OCI-M1 (cell line): Measurements from ENCODE around the gene CEACAM1.
"Not testable (repeated sequence)": the region's sequence is repeated elsewhere in the genome, so short reads cannot be mapped to it uniquely, and the experiment has no call there.

Experiments
- DNase-seq: peaks from one replicate; lab custom pipeline; 2025; lab: John Stamatoyannopoulos, UW

Gene CEACAM1

DNA sequence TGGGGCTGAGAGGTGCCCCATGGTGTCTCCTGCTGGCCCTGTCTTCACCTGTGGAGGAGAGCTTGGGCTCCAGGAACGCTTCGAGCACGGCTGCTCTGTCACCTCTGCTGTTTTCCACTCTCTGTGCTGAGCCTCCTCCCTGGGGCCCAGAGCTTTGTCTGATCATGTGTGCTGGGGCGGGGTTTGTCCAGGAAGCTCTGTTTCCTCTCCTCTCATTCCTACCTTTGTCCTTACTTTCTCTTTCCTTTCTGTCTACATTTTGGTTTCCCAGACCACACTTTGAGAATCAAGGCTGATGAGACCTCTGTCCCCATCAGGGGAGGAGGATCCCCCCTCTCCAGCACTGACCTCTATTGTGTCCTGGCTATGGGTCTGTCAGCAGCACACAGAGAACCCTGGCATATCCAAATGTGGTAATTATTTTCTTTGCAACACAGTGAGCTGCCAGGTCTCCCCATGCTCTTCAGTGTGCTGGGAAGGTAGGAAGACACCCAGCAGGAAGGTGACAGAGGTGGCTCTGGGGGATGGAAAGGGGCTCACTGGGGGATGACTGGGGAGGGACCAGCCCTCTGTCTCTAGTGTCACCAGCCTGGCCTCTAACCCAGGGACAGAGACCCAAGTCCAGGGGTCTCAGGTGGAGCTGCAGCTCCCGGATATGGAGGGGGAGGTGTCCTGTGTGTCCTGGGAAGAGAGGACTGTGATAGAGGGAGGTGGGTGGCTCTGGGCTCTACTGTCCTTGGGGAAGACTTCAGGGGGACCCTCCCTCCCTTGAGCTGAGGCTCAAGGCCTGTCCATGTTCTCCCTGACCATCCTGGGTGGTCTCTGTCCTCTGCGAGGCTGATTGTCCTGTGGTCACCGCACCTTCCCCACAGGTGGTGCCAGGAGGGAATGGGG is at the start of gene CEACAM1:
CEACAM1 (minus strand) TSS at position 128 of the 894 bp plus-strand sequence; CDS start at position 21, 107 bp downstream.
- DNase-seq, result peak; percentile 20

DNA sequence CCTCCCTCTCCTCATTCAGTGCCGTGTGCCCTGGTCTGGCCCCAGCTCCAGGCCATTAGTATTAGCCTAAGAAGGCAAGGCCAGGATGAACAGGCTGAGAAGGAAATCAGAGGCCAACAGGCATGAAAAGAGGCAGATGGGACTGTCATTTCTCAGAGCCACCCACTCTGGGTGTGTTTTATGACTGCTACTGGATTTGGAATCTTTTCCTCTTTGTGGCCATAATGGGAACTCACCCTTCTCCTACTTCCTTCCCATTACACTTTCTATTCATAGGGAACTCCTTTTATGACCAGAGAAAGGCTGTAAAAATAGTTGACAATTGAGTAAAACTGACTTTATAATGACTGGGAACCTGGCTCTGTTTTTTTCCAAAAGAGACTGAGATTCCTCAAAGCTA is 48.7 kb upstream of the CEACAM1 start:
- no peak for DNase-seq

DNA sequence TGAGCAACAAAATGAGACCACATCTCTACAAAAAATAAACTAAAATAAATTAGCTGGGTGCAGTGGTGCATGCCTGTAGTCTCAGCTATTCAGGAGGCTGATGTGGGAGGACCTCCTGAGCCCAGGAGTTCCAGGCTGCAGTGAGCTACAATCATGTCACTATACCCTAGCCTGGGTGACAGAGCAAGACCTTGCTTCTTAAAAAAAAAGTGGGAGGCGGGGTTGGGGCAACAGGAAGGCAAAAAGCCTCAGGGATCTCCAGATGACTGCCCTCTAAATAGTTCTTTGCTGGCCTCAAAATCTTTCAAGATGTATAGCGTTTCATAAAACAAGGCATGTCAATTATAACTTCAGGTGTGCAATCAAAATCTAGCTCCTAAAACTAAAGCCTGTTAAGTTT is 48.0 kb upstream of the CEACAM1 start:
- no peak for DNase-seq

DNA sequence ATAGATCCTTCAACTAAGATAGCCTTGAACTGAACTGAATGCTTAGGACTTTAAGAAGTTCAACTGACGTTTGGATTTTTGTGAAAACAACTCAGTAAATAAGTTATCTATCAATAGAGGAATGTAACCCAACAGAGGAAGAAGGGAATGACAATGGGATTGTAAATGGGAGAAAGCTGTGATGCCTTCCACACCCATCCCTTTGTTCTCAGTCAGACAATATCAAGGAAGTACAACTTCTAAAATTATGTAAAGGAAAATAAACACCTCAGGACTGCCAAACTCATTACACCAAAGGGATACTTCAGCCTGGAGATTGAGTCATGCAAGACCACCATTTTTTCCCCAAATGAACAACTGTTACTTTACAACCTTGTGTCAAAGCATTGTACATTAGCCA is 45.4 kb upstream of the CEACAM1 start:
- no peak for DNase-seq

DNA sequence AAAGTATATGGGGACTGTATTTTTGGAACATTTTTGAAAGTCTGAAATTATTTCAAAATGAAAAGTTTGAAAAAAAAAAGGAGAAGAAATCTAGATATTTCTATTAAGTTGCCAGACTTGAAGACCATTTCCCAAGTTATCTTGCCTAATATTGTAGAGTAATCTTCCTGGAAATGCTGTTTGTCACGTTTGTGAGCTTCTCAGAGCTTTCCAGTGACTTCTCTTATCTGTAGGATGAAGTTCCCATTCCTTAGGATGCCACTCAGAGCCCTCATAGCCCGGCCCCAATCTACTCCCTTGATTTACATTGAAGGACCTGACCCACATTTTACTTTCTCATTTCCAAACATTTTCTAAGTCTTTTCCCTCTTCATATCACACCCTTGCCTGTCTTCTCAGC is 42.8 kb upstream of the CEACAM1 start:
- DNase-seq, result no peak

DNA sequence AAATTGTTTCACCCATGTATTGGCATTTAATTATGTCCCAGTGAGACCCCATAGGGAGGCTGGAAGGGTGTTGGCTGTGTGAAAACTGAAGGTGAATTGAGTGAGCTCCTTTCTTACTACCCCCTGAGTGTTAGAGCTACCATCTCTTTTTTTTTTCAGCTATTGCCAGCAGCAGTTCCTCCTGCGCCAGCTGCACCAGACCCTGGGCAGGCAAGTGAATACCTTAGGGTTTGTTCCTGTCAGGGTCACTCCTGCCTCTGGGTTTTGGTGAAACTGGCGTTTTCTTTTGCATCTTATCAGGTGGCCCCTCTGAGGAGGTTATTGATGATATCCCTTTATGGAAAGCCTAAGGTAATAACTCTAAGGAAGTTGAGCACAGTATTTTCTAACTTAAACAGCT is 40.9 kb upstream of the CEACAM1 start:
- no peak for DNase-seq

DNA sequence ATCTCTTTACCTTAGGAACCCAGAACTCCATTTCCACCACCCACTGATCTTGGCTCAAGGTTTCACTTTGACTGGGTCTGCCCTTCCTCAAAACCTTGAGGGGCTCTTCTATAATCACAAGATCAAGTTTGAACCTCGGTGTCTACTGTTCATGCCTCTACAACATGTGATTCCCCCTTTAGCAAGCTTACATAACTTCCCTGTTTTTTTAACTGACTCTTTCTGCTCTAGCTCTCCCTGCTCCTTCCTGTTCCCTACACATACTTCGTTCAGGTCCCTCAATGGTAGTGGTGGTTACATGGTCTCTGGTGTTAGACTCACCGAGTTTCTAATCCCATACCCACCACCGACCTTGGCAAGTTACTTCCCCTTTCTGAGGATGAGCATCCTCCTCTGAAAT is 39.7 kb upstream of the CEACAM1 start:
- DNase-seq, result peak; percentile 13

DNA sequence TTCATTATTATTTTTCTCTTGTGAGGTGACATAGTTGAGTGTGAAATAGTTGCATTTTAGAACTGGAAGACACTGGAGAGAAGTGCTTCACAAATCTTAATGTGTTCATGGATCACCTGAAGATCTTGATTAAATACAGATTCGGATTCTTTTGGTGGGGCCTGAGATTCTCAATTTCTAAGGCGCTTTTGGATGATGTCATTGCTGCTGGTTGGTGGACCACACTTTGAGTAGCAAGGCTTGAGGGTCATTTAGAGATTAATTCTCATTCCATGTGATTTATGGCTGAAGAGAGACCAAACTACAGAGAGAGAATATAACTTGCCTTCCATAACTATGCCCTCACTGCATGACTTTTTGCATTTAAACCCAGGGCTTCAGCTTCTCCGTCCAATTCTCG is 39.3 kb upstream of the CEACAM1 start:
- DNase-seq, result no peak

DNA sequence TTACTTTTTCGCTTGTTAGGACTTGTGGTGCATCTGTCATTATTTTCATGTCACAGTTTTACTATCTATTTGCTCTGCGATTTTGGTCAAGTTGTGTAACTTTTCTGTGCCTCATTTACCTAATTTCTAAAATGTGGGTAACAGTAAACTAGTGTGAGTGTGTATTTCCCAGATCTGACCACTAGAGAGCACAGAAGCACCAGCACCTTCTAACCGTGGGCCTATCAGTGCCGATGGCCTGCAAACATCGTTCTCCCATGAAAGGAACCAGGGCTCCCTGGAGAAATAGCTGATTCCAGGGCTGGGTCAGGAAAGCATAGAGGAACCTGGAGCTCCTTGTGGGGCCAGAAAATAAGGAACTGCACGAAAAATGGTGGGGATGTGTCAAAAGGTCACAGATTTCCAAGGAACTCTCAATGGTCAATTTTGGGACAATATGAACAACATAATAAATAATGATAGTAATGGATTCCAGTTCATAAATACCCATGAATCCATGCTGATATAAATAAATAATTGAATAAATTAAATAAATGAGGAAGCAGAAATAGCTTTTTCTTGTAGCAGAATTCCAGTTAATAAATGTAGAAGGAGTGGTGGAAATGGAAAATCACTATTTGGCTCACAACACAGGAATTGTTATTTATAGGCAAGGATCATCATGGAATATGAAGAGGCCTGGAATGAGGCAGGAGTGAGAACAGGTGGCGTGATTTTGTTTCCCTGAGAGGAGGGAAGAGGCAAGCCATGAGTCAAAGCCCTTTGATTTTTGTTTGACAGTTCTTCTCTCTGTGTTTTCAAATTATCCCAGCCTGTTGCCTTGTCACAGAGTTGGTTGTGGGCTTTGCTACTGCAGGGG is 35.3 kb upstream of the CEACAM1 start:
- peak; percentile 59 for DNase-seq

DNA sequence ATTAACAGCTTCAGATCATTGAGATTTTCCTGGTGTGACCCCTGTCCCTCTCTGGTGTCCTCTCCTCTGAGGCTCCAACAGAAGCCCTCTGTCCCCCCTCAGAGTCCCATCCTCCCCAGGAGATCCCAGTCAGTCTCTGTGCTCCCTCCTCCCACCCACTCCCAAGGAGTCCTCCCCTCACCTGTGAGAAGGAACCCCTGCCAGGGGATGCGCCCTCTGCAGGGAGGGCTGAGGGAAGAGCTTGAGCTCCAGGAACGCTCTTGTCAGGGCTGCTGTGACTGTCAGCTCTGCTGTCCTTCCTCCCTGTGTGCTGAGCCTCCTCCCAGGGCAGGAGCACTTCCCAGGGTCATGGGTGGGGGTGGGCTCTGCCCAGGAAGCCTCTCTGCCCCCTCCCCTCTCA is 33.2 kb upstream of the CEACAM1 start:
- no peak for DNase-seq

DNA sequence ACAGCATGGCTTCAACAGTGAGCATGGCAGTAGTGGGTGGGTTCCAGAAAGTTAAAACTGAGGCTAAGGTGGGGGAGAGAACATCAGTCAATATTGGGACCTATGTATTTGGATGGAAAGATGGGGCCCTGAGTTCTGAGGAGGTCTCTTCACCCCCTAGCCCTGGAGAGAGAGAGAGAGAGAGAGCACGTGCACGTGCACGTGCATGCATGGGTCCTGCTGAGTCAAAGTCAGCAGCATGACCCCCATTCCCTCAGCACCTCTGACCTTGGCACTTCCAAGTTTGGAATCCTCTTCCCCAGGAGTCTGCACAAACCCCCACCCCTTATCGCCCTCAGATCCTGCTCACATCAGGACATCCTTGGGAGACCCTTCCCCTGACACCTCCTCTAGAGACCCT is 32.5 kb upstream of the CEACAM1 start:
- no peak for DNase-seq

DNA sequence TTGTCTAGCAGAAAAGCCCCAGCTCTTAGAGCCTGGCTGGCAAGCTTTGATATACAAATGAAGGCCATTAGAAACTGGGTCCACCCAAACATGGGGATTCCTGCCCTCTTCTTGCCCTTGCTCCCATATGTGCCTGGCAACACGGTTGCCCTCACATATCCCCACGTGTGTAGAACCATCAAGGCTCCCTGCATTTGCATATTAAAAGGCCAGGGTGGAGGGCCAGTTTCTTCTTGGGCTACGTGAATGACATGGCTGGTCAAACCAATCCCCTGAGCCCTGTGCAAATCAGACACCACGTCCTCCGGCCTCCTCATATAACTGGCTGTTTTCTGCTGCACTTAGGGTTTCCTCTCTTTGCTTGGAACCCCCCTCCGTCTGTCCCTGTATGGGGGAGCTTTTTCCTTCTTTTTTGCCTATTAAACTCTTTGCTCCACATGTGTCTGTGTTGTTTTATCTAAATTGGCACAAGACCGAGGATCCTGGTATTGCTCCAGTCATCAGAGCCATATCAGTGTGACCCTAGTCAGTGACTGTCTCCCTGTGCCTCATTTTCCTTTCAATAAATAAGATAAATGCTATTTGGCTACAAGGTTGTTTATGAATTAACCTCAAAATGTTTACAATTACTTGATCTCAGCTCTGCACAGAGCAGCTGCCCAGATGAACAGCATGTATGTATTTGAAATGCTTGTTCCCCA is 30.3 kb upstream of the CEACAM1 start:
- DNase-seq, result no peak

DNA sequence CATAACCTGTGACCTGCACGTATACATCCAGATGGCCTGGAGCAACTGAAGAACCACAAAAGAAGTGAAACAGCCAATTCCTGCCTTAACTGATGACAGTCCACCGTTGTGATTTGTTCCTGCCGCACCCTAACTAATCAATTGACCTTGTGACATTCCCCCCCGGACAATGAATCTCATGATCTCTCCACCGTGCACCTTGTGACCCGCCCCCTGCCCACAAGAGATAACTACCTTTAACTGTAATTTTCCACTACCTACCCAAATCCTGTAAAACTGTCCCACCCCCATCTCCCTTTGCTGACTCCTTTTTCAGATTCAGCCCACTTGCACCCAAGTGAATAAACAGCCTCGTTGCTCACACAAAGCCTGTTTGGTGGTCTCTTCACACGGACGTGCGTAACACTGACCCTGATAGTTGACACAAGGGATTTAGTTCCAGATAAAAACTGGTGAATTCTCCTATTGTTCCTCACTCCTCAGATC is 29.1 kb upstream of the CEACAM1 start:
- not testable (repeated sequence) for DNase-seq

DNA sequence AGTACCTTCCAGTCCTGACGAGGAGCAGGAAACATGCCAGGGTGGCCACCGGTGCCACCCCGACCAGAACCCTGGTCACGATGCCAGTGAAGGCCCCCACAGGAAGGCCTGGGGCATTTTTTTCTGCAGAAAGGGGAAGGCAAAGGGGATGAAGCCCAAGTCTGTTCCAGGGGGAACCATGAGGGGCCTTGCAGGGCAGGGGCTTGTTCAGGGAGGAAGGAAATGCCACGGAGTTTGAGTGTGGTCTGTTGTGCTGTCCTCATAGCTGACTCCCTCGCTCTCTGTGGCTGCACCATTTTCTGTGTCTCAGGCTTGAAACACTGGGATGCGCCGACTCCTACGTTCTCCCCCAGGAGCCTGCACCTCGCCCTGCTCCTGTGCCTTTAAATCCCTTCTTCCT is 27.5 kb upstream of the CEACAM1 start:
- DNase-seq, result no peak

DNA sequence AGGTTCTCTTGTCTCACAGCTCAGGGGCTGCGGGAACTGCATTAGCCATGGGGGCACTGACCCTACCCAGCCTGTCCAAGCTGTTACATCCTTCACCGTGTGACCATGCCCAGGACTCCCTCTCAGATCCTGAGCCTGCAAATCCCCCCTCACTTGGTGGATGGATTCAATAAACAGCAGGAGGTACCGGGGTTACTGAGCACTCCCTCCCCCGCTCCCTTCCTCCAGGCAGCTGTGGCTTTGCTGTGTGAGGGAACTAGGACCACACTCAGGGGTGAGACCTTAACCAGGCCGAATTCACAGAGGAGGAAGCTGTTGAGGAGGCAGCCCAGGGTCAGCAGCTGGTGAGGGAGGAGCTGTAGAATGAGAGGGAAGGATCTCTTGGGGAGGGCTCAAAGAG is 27.0 kb upstream of the CEACAM1 start:
- DNase-seq, result no peak

DNA sequence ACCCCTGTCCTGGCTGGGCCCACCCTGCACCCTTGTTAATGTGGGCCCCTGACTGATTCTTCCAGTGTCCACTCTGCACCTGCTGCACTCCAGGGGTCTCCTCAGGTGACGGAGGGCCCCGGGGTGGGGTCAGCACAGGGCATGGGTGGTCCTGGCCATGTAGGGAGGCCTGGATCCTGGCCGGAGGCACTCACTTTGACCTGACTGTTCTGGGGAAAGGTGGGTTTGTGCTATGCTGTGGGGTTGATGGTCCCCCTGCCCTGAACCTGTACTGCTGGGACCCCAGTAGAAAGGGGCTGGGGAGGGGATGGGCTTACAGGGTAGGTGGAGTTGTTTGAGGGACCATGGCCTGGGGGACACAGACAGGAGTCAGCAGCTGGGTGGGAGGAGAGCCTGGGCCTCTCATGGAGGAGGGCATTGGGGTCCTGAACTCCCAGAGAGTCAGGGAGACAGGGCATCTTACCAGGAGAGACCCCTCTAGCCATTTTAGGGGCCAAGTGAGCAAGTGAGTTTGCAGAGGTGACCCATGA is 25.8 kb upstream of the CEACAM1 start:
- DNase-seq, result no peak

DNA sequence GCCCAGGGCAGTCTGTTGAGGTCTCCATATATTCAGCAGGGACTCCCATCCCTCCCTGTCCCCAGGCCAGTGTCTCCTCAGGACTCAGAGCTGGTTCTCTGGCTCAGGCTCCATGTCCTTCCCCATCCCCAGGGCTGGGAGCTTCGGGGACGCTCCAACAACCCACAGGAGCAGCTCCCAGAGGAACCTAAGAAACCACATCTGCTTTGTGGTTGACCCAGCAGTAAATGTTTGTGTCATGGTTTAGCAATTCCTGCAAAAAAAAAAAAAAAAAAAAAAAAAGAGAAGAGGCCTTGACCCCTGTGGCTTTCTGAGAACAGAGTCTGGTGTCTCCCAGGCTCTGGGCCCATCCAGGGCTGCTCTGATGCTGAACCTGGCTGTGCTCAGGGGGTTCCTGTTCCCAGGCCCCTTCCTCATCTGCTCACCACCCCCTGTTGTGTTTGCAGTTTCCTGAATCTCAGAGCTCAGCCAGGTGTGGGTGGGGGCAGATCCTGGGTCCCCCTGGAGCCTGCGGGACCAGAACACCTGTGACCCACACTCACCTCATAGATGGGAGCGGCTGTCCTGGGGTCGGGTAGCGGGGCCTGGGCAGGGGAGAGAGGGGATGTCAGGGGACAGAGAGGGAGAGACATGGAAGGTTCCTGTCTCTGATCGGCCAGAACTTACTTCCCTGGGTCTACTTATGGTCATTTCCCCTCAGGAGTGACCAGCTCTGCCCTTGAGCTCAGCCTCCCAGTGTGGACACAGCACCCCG is 25.2 kb upstream of the CEACAM1 start:
- DNase-seq, result peak; percentile 50

DNA sequence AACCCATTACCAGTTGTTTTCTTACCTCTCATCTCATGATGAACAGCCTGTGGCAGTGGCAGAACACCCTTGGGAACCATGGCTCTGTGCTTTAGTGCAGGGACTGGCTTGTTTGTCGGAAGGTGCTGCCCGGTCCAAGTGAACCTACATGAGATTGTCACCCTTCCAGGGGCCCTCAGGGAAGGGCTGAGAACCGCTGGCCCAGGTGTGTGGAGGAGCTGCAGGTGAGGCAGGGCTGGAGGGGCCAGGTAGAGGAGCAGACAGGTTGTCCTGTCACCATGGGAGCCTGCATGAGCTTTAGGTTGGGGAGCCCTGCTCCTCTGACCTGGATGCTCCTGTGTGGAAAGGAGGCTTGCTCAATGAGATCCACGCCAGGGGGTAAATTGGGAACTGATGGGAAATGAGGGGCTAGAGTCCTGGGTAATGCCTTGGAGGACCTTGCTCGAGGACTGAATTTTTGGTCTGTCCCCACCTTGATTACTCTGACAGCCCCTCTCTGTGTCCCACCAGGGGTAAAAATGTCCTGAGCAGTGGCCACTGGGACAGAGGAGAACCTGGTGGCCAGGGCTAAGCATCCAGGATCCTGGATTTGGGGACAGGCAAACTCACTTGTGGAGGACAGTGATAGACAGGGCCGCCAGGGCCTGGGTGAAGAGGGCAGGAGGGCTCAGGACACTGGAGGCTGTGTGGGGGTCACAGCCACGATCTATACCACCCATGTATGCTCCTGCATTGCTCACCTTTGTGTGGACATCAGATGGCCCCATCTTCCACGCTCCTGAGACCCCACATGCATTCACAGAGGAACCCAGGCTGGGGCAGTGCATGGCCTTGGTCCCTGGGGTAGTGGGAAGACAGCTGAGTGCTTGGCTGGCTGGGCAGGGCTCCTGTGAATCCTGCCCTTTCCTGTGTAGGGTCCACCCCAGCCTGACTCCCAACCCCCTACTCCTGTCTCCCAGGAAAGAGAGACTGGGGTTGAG is 24.1 kb upstream of the CEACAM1 start:
- DNase-seq, result no peak

DNA sequence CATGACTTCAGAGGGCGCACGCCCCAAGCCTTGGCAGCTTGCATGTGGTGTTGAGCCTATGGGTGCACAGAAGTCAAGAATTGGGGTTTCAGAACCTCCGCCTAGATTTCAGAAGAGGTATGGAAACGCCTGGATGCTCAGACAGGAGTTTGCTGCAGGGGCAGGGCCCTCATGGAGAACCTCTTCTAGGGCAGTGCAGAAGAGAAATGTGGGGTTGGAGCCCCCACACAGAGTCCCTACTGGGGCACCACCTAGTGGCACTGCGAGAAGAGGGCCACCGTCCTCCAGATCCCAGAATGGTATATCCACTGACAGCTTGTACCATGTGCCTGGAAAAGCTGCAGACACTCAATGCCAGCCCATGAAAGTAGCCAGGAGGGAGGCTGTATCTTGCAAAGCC is 22.2 kb upstream of the CEACAM1 start:
- DNase-seq, result not testable (repeated sequence)

DNA sequence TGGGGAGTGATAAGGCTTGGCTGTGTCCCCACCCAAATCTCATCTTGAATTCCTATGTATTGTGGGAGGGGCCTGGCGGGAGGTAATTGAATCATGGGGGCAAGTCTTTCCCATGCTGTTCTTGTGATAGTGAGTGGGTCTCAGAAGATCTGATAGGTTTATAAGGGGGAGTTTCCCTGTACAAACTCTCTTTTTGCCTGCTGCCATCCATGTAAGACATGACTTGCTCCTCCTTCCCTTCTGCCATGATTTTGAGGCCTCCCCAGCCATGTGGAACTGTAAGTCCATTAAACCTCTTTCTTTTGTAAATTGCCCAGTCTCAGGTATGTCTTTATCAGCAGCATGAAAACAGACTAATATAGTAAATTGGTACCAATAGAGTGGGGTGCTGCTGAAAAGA is 20.8 kb upstream of the CEACAM1 start:
- not testable (repeated sequence) for DNase-seq
